K562 (cell line): Measurements from ENCODE around the gene CFDP1. TPM values are rescaled to one million over a fixed set of nuclear protein-coding genes. Genes with fewer than 3 reads are reported as not detected.

Source experiments
- ATAC-seq: fragments of 200-7000 bp; cut with Tn5 transposase; 3 replicates; pipeline ENCODE4 v1.9.1; 2020; ENCODE audit warnings: moderate library complexity
- BruUV-seq: library from RNA; stranded (reverse); fragments of 400-500 nt; replicated peaks from 2 replicates; lab custom pipeline; 2021; lab: Mats Ljungman, UMichigan
- CTCF ChIA-PET: fragments of 300-600 bp; formaldehyde crosslinking; extraction: SDS; loops from one replicate; lab custom pipeline; 2021; ENCODE audit warnings: low intra/inter-chr PET ratio; lab: Yijun Ruan, JAX
- POLR2A ChIA-PET: fragments of 300-600, 350-650 bp; sonication (Branson Sonifier 250); formaldehyde crosslinking; extraction: SDS; loops from one replicate; lab custom pipeline; 2021; ENCODE audit warnings: antibody characterized with exemption, inconsistent platforms; lab: Yijun Ruan, JAX
- DNase-seq, 4 experiments: peaks; one replicate each; pipeline versions ENCODE4 v3.0.0 to v3.0.0-alpha.2; 2011 to 2018; ENCODE audit warnings: low spot score in 3 of 4, mixed read lengths in 3 of 4; ENCODE audit errors: extremely low read depth in 1 of 4
- FAIRE-seq: peaks from 2 replicates; lab custom pipeline; 2011; peaks lifted over from hg19 to GRCh38; lab: Jason Lieb, UNC
- H2AFZ ChIP-seq: 2 replicates; pipeline ENCODE4 v1.6.0; 2011; ENCODE audit warnings: low read depth, low read length, control low read depth, inconsistent platforms
- H3K27ac ChIP-seq: fragments of 200-600 bp; 3 replicates; pipeline ENCODE4 v1.8.0; 2011; ENCODE audit warnings: low read depth, mild to moderate bottlenecking, control low read depth, inconsistent platforms, low read length, moderate library complexity, mixed read lengths; ENCODE audit errors: extremely low read depth
- H3K27me3 ChIP-seq, 2 experiments: fragments of 300-600 bp in 1 of 2; 2 replicates in 1 of 2; 3 replicates in 1 of 2; pipeline versions ENCODE4 v1.6.0 to v1.8.0; 2011; ENCODE audit warnings: inconsistent platforms in 2 of 2, low read length in 2 of 2, mild to moderate bottlenecking in 1 of 2, mixed read lengths in 1 of 2, moderate library complexity in 1 of 2; ENCODE audit not compliant: control insufficient read depth in 2 of 2, insufficient read depth in 2 of 2
- H3K36me3 ChIP-seq: fragments of 300-600 bp; 3 replicates; pipeline ENCODE4 v1.8.0; 2011; ENCODE audit warnings: mild to moderate bottlenecking, low read length, inconsistent platforms; ENCODE audit not compliant: control insufficient read depth, insufficient read depth
- H3K4me1 ChIP-seq, 2 experiments: fragments of 200-600 bp in 1 of 2; replicated peaks in 1 of 2; 2 replicates in 1 of 2; 3 replicates in 1 of 2; pipeline versions ENCODE4 v1.5.1 to v1.8.0; 2011; ENCODE audit warnings: inconsistent platforms in 2 of 2, low read length in 2 of 2, mild to moderate bottlenecking in 1 of 2, mixed read lengths in 1 of 2, moderate library complexity in 1 of 2; ENCODE audit not compliant: control insufficient read depth in 2 of 2, insufficient read depth in 2 of 2
- H3K4me2 ChIP-seq: 2 replicates; pipeline ENCODE4 v1.6.1; 2011; ENCODE audit warnings: low read length, control low read depth, inconsistent platforms, mixed read lengths; ENCODE audit not compliant: insufficient read depth
- H3K4me3 ChIP-seq: fragments of 200-600 bp; sonication (generic), shearing (Covaris generic); 2 replicates; pipeline ENCODE4 v1.5.1; 2016; ENCODE audit warnings: control low read depth, inconsistent platforms
- H3K79me2 ChIP-seq: fragments of 200-600 bp; 3 replicates; pipeline ENCODE4 v1.8.0; 2011; ENCODE audit warnings: low read length, inconsistent platforms; ENCODE audit not compliant: control insufficient read depth, insufficient read depth
- H3K9ac ChIP-seq, 2 experiments: 2 replicates each; pipeline versions ENCODE4 v1.6.0 to v1.6.1; 2011; ENCODE audit warnings: low read depth in 2 of 2, low read length in 2 of 2, control low read depth in 1 of 2, inconsistent platforms in 1 of 2, mild to moderate bottlenecking in 1 of 2, mixed read lengths in 1 of 2; ENCODE audit not compliant: insufficient read depth in 1 of 2
- H3K9me1 ChIP-seq: one replicate; pipeline ENCODE4 v1.6.0; 2011; ENCODE audit warnings: inconsistent platforms, mild to moderate bottlenecking, low read length, moderate library complexity; ENCODE audit not compliant: control insufficient read depth, insufficient read depth
- H3K9me3 ChIP-seq: replicated peaks from 2 replicates; pipeline ENCODE4 v1.5.1; 2011; ENCODE audit warnings: low read depth, low read length, inconsistent platforms; ENCODE audit not compliant: control insufficient read depth, insufficient read depth
- H4K20me1 ChIP-seq: replicated peaks from 2 replicates; pipeline ENCODE4 v1.6.1; 2011; ENCODE audit warnings: low read length, inconsistent platforms, mixed read lengths; ENCODE audit not compliant: control insufficient read depth, insufficient read depth
- ADNP ChIP-seq: fragments of 200-800 bp; sonication (Bioruptor generic); IDR thresholded peaks from 2 replicates; pipeline ENCODE4 v1.6.1; 2016; ENCODE audit warnings: missing genetic modification characterization, missing compliant biosample characterization
- DNMT1 ChIP-seq: fragments of 450-650 bp; IDR thresholded peaks from 2 replicates; pipeline ENCODE4 v1.6.1; 2016; ENCODE audit warnings: antibody characterized with exemption, mild to moderate bottlenecking
- GATA2 ChIP-seq: sonication (generic); formaldehyde crosslinking; IDR thresholded peaks from 2 replicates; pipeline ENCODE4 v1.4.0; 2020; ENCODE audit warnings: mild to moderate bottlenecking, missing genetic modification reagents
- MAFK ChIP-seq: IDR thresholded peaks from 2 replicates; pipeline ENCODE4 v1.6.1; 2011; ENCODE audit warnings: low read length, improper control_type of control experiment
- MCM7 ChIP-seq, 2 experiments: fragments of 450-650 bp; IDR thresholded peaks; 2 replicates each; pipeline ENCODE4 v1.6.1; 2016 to 2018
- MYC ChIP-seq, 2 experiments: fragments of 250-450 bp in 1 of 2; sonication (Bioruptor Pico) in 1 of 2; IDR thresholded peaks; 2 replicates each; pipeline versions ENCODE4 v1.5.1 to v1.6.1; 2012 to 2021; ENCODE audit warnings: low read depth in 2 of 2, borderline replicate concordance in 1 of 2, improper control_type of control experiment in 1 of 2, low read length in 1 of 2, mild to moderate bottlenecking in 1 of 2, moderate library complexity in 1 of 2
- NR2C1 ChIP-seq, 2 experiments: fragments of 450-650 bp; IDR thresholded peaks; 2 replicates each; pipeline ENCODE4 v1.6.1; 2017; ENCODE audit warnings: mild to moderate bottlenecking in 2 of 2, antibody characterized with exemption in 1 of 2, inconsistent platforms in 1 of 2, missing compliant biosample characterization in 1 of 2, missing genetic modification characterization in 1 of 2
- PPARD ChIP-seq: fragments of 250-450 bp; sonication (Bioruptor Pico); IDR thresholded peaks from 2 replicates; pipeline ENCODE4 v1.8.0; 2022; ENCODE audit warnings: inconsistent platforms, mild to moderate bottlenecking, moderate library complexity
- RBM25 ChIP-seq: fragments of 200-400 bp; formaldehyde crosslinking; IDR thresholded peaks from 2 replicates; pipeline ENCODE4 v1.6.1; 2018; ENCODE audit warnings: low read length, low read depth, moderate library complexity; ENCODE audit not compliant: severe bottlenecking
- SMAD1 ChIP-seq: fragments of 150-350 bp; IDR thresholded peaks from 2 replicates; pipeline ENCODE4 v1.6.1; 2014; ENCODE audit warnings: low read length, low read depth; ENCODE audit not compliant: partially characterized antibody
- SMAD4 ChIP-seq: fragments of 250-450 bp; sonication (Bioruptor Pico); conservative IDR thresholded peaks from 2 replicates; pipeline ENCODE4 v1.8.0; 2021; ENCODE audit warnings: inconsistent platforms, mild to moderate bottlenecking, moderate library complexity
- ZBTB33 ChIP-seq: sonication (generic); formaldehyde crosslinking; IDR thresholded peaks from 2 replicates; pipeline ENCODE4 v1.8.1; 2023; ENCODE audit warnings: mild to moderate bottlenecking, missing genetic modification reagents
- ZEB2 ChIP-seq: fragments of 450-650 bp; IDR thresholded peaks from 2 replicates; pipeline ENCODE4 v1.6.1; 2016
- ZNF347 ChIP-seq: fragments of 450-650 bp; formaldehyde crosslinking; IDR thresholded peaks from 2 replicates; pipeline ENCODE4 v1.4.0; 2020; ENCODE audit warnings: low read depth, mild to moderate bottlenecking, moderate library complexity
- ZNF699 ChIP-seq: fragments of 250-450 bp; sonication (Bioruptor Pico); IDR thresholded peaks from 2 replicates; pipeline ENCODE4 v1.8.0; 2021; ENCODE audit warnings: mild to moderate bottlenecking, moderate library complexity; ENCODE audit not compliant: insufficient replicate concordance
- WGBS: fragments of 100-300 bp; shearing (Covaris generic); methylation state at CpG from one replicate; pipeline ENCODE4 v1.1.6; 2016; ENCODE audit warnings: low coverage, mixed read lengths; ENCODE audit not compliant: insufficient coverage; ENCODE audit errors: missing lambda C conversion rate; 5-methylcytosine and 5-hydroxymethylcytosine counted together
- in situ Hi-C: fragments of 300-500 bp; cut with MboI; formaldehyde crosslinking; loops from 4 replicates; pipeline ENCODE4 v1.15.0; 2018; ENCODE audit warnings: inconsistent platforms, mixed read lengths
- intact Hi-C: fragments of 100-400 bp; cut with micrococcal nuclease; formaldehyde crosslinking; loops from 2 replicates; pipeline ENCODE4 v1.14.2; 2022
- polyA plus RNA-seq, 8 experiments: library from polyadenylated mRNA; depleted of rRNA in 4 of 8; stranded (reverse) in 5 of 8; unstranded in 3 of 8; fragments of >200 nt; fragmentation: Nextera tagmentation in 2 of 8; fragmentation: Illumina TruSeq in 1 of 8; extraction: Ambion mirVana in 2 of 8; extraction: Trizol in 1 of 8; gene quantifications; 2 replicates each; pipeline versions ENCODE4 v1.2.1 to v1.2.3, GENCODE V29; 2011 to 2014; ENCODE audit warnings: inconsistent platforms in 1 of 8, missing spikeins in 1 of 8
- total RNA-seq, 7 experiments: library from RNA; depleted of rRNA in 6 of 7; stranded (reverse); fragments of >200 nt in 6 of 7; fragmentation: Illumina TruSeq in 2 of 7; extraction: Trizol in 2 of 7; gene quantifications; 2 replicates each; pipeline versions ENCODE4 v1.2.1 to v1.2.3, GENCODE V29; 2011 to 2021; ENCODE audit warnings: low replicate concordance in 1 of 7

The CFDP1 gene
- total and polyA plus RNA-seq, 9 of the 15 experiments (the other 6 are each of a cell fraction or from before 2014, with no cell fraction given): 31.5 to 78.4 (median 61.7) TPM

GRCh38 chr16:75379339-75379738 is 54.0 kb downstream of the CFDP1 start:
- H2AFZ ChIP-seq: no peak overlapping the region
- ATAC-seq: no peak
- no peaks in the 10 kb centered on the region for H3K4me1 ChIP-seq
- ChIA-PET CTCF (no interaction called here), POLR2A (interaction anchor here (0.6 kb wide), 1 partner anchor 56 kb away, joined by 3 read pairs; no protein-coding TSS in a partner anchor)
- intact Hi-C loops (no loop called here), in situ Hi-C loops (no loop called here)
- H3K36me3 ChIP-seq: peaks cover 32% of the 10 kb centered on the region
- H3K79me2 ChIP-seq: no peaks in the 10 kb centered on the region
- no peak overlapping the region for H3K4me3 ChIP-seq
- BruUV-seq: no TSS peak
- H4K20me1 ChIP-seq: no peaks in the 10 kb centered on the region; the same call in 1 of the 2 replicates
- H3K9me1 ChIP-seq: no peaks in the 10 kb centered on the region
- H3K4me2 ChIP-seq: no peak overlapping the region
- TF ChIP-seq MAFK: no peak
- no peak for TF ChIP-seq PPARD
- TF ChIP-seq ZBTB33 (CRISPR knock-in tag): no peak
- no peak for TF ChIP-seq DNMT1
- TF ChIP-seq ZNF699: no peak
- TF ChIP-seq ZNF347 (CRISPR knock-in tag): no peak
- TF ChIP-seq ZEB2: no peak
- no peak for TF ChIP-seq RBM25
- TF ChIP-seq GATA2 (CRISPR knock-in tag): no peak
- TF ChIP-seq MCM7 (IDR thresholded peaks at IDR 0.05): no peak
- TF ChIP-seq MYC (IDR thresholded peaks at IDR 0.05; ENCODE audit: low read depth, low read length): no peak
- TF ChIP-seq MYC (CRISPR knock-in tag; IDR thresholded peaks at IDR 0.05; ENCODE audit: borderline replicate concordance, low read depth): no peak
- no peak for TF ChIP-seq NR2C1 (IDR thresholded peaks at IDR 0.05)
- TF ChIP-seq NR2C1 (tag; IDR thresholded peaks at IDR 0.05): no peak
- TF ChIP-seq SMAD1: no peak
- no peak for TF ChIP-seq SMAD4 (CRISPR knock-in tag)
- no peak for TF ChIP-seq ADNP (tag)
- no peak for FAIRE-seq
- no peaks in the 10 kb centered on the region for H3K9me3 ChIP-seq
- H3K9ac ChIP-seq: no peak overlapping the region
- no peak for DNase-seq
- no peak overlapping the region for H3K27ac ChIP-seq
- 92% methylated on average over 1 of the region's 1 CpG for WGBS
- no peaks in the 10 kb centered on the region for H3K27me3 ChIP-seq
